Measurements from ENCODE around the gene SPC25.

Gene SPC25

DNA sequence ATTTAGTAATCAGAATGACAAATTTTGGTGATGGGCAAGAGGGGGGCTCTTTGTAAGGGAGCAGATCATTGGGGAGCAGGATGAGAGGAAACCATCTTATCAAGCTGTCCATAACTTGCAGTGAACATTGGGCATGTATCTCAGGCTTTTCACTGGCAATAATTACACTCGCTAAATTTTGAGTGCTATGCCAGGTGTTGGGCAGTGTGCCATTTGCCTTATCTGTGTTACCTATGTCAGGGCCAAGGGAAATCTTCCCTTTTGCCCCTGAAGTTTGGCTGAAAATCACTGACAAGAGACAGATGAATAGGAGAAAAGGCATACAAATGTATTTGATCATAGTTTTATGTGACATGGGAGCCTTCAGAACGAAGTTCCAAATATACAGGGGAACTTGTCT is 48.8 kb downstream of the SPC25 start:
- H3K27me3 ChIP-seq (ENCODE audit: insufficient read depth, low read length) = no peaks in the 10 kb centered on the region
- no peaks in the 10 kb centered on the region for H3K9me3 ChIP-seq (ENCODE audit: insufficient read depth, low read depth, low read length)
- no peaks in the 10 kb centered on the region for H3K4me1 ChIP-seq (ENCODE audit: insufficient read depth, low read length)
- no peaks in the 10 kb centered on the region for H3K36me3 ChIP-seq (ENCODE audit: insufficient read depth, low read length)
- no peak overlapping the region for H3K4me3 ChIP-seq (ENCODE audit: low read length)
- no peak overlapping the region for H3K9ac ChIP-seq (ENCODE audit: low read depth, low read length)
- no peak overlapping the region for H3K27ac ChIP-seq (ENCODE audit: low read depth, low read length)
- WGBS = 96% methylated on average over 2 of the region's 2 CpGs

- H3K9ac ChIP-seq (ENCODE audit: low read depth, low read length) = no peak overlapping the region
- no peak overlapping the region for H3K4me3 ChIP-seq (ENCODE audit: low read length)
- WGBS = 95% methylated on average over 2 of the region's 2 CpGs
- H3K27me3 ChIP-seq (ENCODE audit: insufficient read depth, low read length) = no peaks in the 10 kb centered on the region
- no peaks in the 10 kb centered on the region for H3K4me1 ChIP-seq (ENCODE audit: insufficient read depth, low read length)
- no peak overlapping the region for H3K27ac ChIP-seq (ENCODE audit: low read depth, low read length)
- H3K9me3 ChIP-seq (ENCODE audit: insufficient read depth, low read depth, low read length) = no peaks in the 10 kb centered on the region
- H3K36me3 ChIP-seq (ENCODE audit: insufficient read depth, low read length) = no peaks in the 10 kb centered on the region
Observed at GRCh38 chr2:168835969-168836368, 54.3 kb downstream of the SPC25 start.

DNA sequence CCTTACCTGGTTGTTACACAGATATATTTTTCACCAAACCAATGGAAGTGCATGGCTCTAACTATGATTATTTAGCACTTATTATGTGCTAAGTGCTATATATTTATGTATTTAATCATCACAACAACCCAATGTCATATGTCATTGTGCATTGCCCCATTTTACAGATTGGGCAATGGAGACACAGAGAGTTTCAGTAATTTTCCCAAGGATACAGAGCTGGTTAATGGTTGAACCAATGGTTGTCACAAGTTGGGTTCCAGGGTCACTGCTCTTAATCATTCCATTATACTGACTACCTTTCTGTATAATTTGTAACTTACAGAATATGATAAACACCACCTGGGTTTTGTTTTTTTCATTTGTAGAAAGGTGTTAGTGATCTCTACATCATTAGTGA is 58.6 kb downstream of the SPC25 start:
- no peak overlapping the region for H3K27ac ChIP-seq (ENCODE audit: low read depth, low read length)
- no peak overlapping the region for H3K9ac ChIP-seq (ENCODE audit: low read depth, low read length)
- no peaks in the 10 kb centered on the region for H3K9me3 ChIP-seq (ENCODE audit: insufficient read depth, low read depth, low read length)
- H3K27me3 ChIP-seq (ENCODE audit: insufficient read depth, low read length) = no peaks in the 10 kb centered on the region
- no peaks in the 10 kb centered on the region for H3K36me3 ChIP-seq (ENCODE audit: insufficient read depth, low read length)
- no peak overlapping the region for H3K4me3 ChIP-seq (ENCODE audit: low read length)
- no peaks in the 10 kb centered on the region for H3K4me1 ChIP-seq (ENCODE audit: insufficient read depth, low read length)

DNA sequence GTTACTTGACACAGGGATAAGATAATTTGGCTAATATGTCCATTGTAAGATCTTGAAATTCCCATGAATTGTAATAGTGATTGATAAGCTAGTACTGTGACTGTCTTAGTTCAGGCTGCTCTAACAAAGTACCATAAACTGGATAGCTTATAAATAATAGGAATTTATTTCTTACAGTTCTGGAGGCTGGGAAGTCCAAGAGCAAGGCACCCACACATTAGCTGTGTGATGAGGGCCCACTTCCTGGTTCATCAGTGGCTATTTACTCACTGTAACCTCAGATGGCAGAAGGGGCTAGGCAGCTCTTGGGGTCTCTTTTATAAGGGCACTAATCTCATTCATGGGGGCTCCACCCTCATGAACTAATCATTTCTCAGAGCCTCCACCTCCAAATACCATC is 59.3 kb downstream of the SPC25 start:
- no peaks in the 10 kb centered on the region for H3K27me3 ChIP-seq (ENCODE audit: insufficient read depth, low read length)
- H3K9ac ChIP-seq (ENCODE audit: low read depth, low read length) = no peak overlapping the region
- H3K36me3 ChIP-seq (ENCODE audit: insufficient read depth, low read length) = no peaks in the 10 kb centered on the region
- no peak overlapping the region for H3K27ac ChIP-seq (ENCODE audit: low read depth, low read length)
- no peaks in the 10 kb centered on the region for H3K9me3 ChIP-seq (ENCODE audit: insufficient read depth, low read depth, low read length)
- H3K4me1 ChIP-seq (ENCODE audit: insufficient read depth, low read length) = no peaks in the 10 kb centered on the region
- H3K4me3 ChIP-seq (ENCODE audit: low read length) = no peak overlapping the region

DNA sequence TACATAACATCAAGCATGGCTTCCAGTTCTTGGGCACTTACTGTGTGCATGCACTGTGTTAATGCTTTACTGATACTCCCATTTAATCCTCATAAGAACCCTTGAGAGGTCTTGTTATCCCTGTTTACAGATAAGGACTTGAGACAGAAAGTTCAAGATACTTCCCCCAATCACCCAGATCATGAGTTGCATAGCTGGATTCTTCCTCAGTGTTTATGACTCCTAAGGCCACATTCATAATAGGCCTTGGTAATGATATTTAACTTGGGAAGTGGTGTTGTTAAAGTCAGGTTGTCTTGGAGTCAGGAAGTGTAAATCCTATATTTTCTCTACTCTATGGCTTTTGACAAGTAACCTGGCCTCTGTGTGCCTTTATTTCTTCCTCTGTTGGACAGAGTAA is 65.1 kb downstream of the SPC25 start:
- Histone ChIP-seq H3K27ac (ENCODE audit: low read depth, low read length) (no peak overlapping the region), H3K4me1 (ENCODE audit: insufficient read depth, low read length) (no peaks in the 10 kb centered on the region), H3K9me3 (ENCODE audit: insufficient read depth, low read depth, low read length) (no peaks in the 10 kb centered on the region), H3K9ac (ENCODE audit: low read depth, low read length) (no peak overlapping the region), H3K36me3 (ENCODE audit: insufficient read depth, low read length) (no peaks in the 10 kb centered on the region), H3K4me3 (ENCODE audit: low read length) (no peak overlapping the region), H3K27me3 (ENCODE audit: insufficient read depth, low read length) (no peaks in the 10 kb centered on the region)

GRCh38 chr2:168821992-168822391 is 68.2 kb downstream of the SPC25 start:
- Histone ChIP-seq H3K27ac (ENCODE audit: low read depth, low read length) (no peak overlapping the region), H3K27me3 (ENCODE audit: insufficient read depth, low read length) (no peaks in the 10 kb centered on the region), H3K36me3 (ENCODE audit: insufficient read depth, low read length) (no peaks in the 10 kb centered on the region), H3K9me3 (ENCODE audit: insufficient read depth, low read depth, low read length) (no peaks in the 10 kb centered on the region), H3K4me1 (ENCODE audit: insufficient read depth, low read length) (no peaks in the 10 kb centered on the region), H3K9ac (ENCODE audit: low read depth, low read length) (no peak overlapping the region), H3K4me3 (ENCODE audit: low read length) (no peak overlapping the region)
- 100% methylated on average over 1 of the region's 1 CpG for WGBS

DNA sequence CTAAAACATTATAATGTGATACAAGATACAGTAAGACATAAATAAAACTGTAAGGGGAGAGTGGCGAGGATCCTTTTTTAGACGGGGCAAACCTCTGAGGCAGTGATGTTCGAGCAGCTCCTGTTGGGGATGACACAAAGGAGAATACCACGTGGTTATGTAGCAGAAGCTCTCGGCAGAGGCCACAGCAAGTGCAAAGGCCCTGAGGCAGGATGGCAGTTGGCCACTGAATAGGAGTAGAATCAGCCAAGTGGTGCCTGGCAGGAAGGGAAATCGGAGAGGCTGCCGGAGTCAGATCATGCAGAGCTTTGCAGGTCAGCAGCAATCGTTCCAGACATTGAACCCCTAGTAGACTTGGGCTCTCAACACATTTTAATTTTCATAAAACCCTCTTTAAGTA is 68.7 kb downstream of the SPC25 start:
- Histone ChIP-seq H3K4me3 (ENCODE audit: low read length) (no peak overlapping the region), H3K9ac (ENCODE audit: low read depth, low read length) (no peak overlapping the region), H3K27ac (ENCODE audit: low read depth, low read length) (no peak overlapping the region), H3K9me3 (ENCODE audit: insufficient read depth, low read depth, low read length) (no peaks in the 10 kb centered on the region), H3K4me1 (ENCODE audit: insufficient read depth, low read length) (no peaks in the 10 kb centered on the region), H3K36me3 (ENCODE audit: insufficient read depth, low read length) (no peaks in the 10 kb centered on the region), H3K27me3 (ENCODE audit: insufficient read depth, low read length) (no peaks in the 10 kb centered on the region)
- 86% methylated on average over 8 of the region's 8 CpGs for WGBS

Data from HUES64 (cell line).